Right lobe of liver (tissue), 6 donors: Measurements from ENCODE around the gene MROH2A. TPM values are rescaled to one million over a fixed set of nuclear protein-coding genes. Genes with fewer than 3 reads are reported as not detected.

Source experiments
- ATAC-seq, 4 donors: fragments of 200-7000 bp; cut with Tn5 transposase; one replicate each; pipeline ENCODE4 v1.9.1; 2020; ENCODE audit warnings: mild to moderate bottlenecking in 4 of 4, moderate library complexity in 4 of 4
- DNase-seq, 3 donors: peaks; one replicate each; pipeline ENCODE4 v3.0.0-alpha.2; 2020
- H3K27ac ChIP-seq, 3 donors: fragments of 200-600 bp; one replicate each; pipeline ENCODE4 v1.8.0; 2022
- H3K27me3 ChIP-seq, 2 donors: fragments of 200-600 bp; one replicate each; pipeline ENCODE4 v1.8.0; 2022
- H3K36me3 ChIP-seq, 4 donors: fragments of 200-600 bp; sonication (generic) in 1 of 4; one replicate each; pipeline versions ENCODE4 v1.5.1 to v1.8.0; 2017 to 2022; ENCODE audit warnings: control low read depth in 1 of 4
- H3K4me1 ChIP-seq, 4 donors: fragments of 200-600 bp; sonication (generic) in 1 of 4; one replicate each; pipeline versions ENCODE4 v1.5.1 to v1.8.0; 2017 to 2022; ENCODE audit warnings: control low read depth in 1 of 4
- H3K4me3 ChIP-seq, 3 donors: fragments of 200-600 bp; one replicate each; pipeline ENCODE4 v1.8.0; 2022
- H3K9me3 ChIP-seq, 4 donors: fragments of 200-600 bp; sonication (generic) in 1 of 4; one replicate each; pipeline versions ENCODE4 v1.5.1 to v1.8.0; 2017 to 2022; ENCODE audit warnings: control low read depth in 1 of 4
- POLR2A ChIP-seq: fragments of 450-650 bp; IDR thresholded peaks from one replicate; pipeline ENCODE4 v1.6.1; 2017; ENCODE audit warnings: antibody characterized with exemption, mild to moderate bottlenecking
- WGBS: methylation state at CpG from one replicate; pipeline ENCODE4 v1.1.6; 2018; ENCODE audit warnings: low coverage, low lambda C conversion rate; ENCODE audit not compliant: insufficient coverage; ENCODE audit errors: missing lambda C conversion rate; 5-methylcytosine and 5-hydroxymethylcytosine counted together
- intact Hi-C, 2 donors: fragments of 100-400 bp; cut with DNase I; formaldehyde crosslinking; loops; one replicate each; pipeline versions ENCODE4 v1.11.2 to v1.14.1; 2022
- total RNA-seq, 6 experiments: library from RNA; depleted of rRNA in 2 of 6; stranded (reverse); fragments of >200 nt in 2 of 6; fragmentation: NEBNext Ultra II Directional in 3 of 6; extraction: Animal tissue kit (Norgen Biotek cat#: 25700) in 3 of 6; gene quantifications; one replicate each; pipeline versions ENCODE4 v1.1.0 to v1.2.4, GENCODE V29; 2016 to 2023
- TF ChIP-seq, protein P1 (sequence below), 4 donors: fragments of 200-600 bp in 3 of 4; fragments of 450-650 bp in 1 of 4; IDR thresholded peaks; one replicate each; pipeline versions ENCODE4 v1.5.1 to v1.8.0; 2016 to 2022; ENCODE audit warnings: antibody characterized with exemption in 4 of 4, mild to moderate bottlenecking in 2 of 4
- donor health status: DM: no; HTN: yes; CAD: no.
- donor health status: DM: no; HTN: no; CAD: no.
- donor health status: DM: no; HTN: no; CAD: no.
- donor health status: DM: no; HTN: yes; CAD: no.
- donor health status: DM: no; HTN: yes; CAD: no.

The MROH2A gene
- total RNA-seq, 6 experiments from 2014 or later = 0.49 to 7.6 (median 2.0) TPM

GRCh38 chr2:233855345-233855744 is 77.2 kb downstream of the MROH2A start:
- intact Hi-C loops = no loop called here
- H3K4me3 ChIP-seq = no peak overlapping the region
- H3K27ac ChIP-seq = no peak overlapping the region
- ATAC-seq = no peak
- no peak for DNase-seq
- no peaks in the 10 kb centered on the region for H3K27me3 ChIP-seq
- 86% methylated on average over 5 of the region's 5 CpGs for whole genome bisulfite sequencing
- no peak for TF ChIP-seq POLR2A
- TF ChIP-seq, protein P1, sequence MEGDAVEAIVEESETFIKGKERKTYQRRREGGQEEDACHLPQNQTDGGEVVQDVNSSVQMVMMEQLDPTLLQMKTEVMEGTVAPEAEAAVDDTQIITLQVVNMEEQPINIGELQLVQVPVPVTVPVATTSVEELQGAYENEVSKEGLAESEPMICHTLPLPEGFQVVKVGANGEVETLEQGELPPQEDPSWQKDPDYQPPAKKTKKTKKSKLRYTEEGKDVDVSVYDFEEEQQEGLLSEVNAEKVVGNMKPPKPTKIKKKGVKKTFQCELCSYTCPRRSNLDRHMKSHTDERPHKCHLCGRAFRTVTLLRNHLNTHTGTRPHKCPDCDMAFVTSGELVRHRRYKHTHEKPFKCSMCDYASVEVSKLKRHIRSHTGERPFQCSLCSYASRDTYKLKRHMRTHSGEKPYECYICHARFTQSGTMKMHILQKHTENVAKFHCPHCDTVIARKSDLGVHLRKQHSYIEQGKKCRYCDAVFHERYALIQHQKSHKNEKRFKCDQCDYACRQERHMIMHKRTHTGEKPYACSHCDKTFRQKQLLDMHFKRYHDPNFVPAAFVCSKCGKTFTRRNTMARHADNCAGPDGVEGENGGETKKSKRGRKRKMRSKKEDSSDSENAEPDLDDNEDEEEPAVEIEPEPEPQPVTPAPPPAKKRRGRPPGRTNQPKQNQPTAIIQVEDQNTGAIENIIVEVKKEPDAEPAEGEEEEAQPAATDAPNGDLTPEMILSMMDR (IDR thresholded peaks at IDR 0.05) = no peak
- no peaks in the 10 kb centered on the region for H3K36me3 ChIP-seq
- H3K9me3 ChIP-seq = no peaks in the 10 kb centered on the region
- H3K4me1 ChIP-seq = peaks cover 0 to 4% (median 2%) of the 10 kb centered on the region in 4 donors

- no peaks in the 10 kb centered on the region for H3K27me3 ChIP-seq
- no peaks in the 10 kb centered on the region for H3K9me3 ChIP-seq
- ATAC-seq (no peak), DNase-seq (no peak)
- no peak overlapping the region for H3K27ac ChIP-seq
- WGBS = 93% methylated on average over 5 of the region's 5 CpGs
- no peaks in the 10 kb centered on the region for H3K36me3 ChIP-seq
- TF ChIP-seq, protein P1 (IDR thresholded peaks at IDR 0.05) = no peak
- no peak for TF ChIP-seq POLR2A
- intact Hi-C loops = no loop called here
- H3K4me1 ChIP-seq = peaks cover 0 to 4% (median 2%) of the 10 kb centered on the region in 4 donors
- H3K4me3 ChIP-seq = no peak overlapping the region
These were observed 78.1 kb downstream of the MROH2A start for GRCh38 chr2:233856184-233856583.

DNA sequence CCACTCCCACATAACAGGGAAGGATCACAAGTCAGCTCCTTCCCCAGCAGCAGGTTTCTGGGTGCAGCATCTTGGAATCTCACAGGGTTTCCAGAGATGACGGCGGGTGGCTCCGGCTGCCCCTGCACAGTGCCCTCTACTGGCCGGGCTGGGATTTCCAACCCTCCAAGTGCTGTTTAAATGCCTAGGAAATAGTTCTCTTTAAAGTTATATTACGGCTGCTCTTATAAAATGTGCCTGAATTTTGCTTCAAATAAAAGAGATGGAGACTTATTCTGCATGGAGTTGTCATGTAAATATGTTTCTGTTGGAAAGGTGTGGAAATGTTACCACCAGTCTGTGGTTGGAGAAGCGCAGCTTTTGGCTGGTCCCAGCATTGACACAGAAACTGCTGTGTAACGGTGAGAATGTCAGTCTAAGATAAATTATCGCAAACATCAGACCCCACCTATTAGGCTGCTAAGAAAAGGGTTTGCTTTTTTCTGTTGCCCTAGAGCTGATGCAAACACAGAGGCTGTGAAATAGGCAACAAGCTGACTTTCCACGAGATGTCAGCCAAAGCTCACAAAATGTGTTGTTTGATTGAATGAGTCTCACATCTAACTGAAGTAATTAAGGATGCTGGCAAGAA is 79.5 kb downstream of the MROH2A start:
- peaks cover 0 to 4% (median 2%) of the 10 kb centered on the region in 4 donors for H3K4me1 ChIP-seq
- WGBS = 22% methylated on average over 9 of the region's 9 CpGs
- peak; percentile 54 to 62 (median 58) for ATAC-seq
- no peaks in the 10 kb centered on the region for H3K9me3 ChIP-seq
- no peak overlapping the region for H3K27ac ChIP-seq
- H3K4me3 ChIP-seq = no peak overlapping the region
- H3K27me3 ChIP-seq = no peaks in the 10 kb centered on the region
- peak; percentile 57 to 70 (median 65) for DNase-seq
- no peak for TF ChIP-seq POLR2A
- TF ChIP-seq, protein P1 (IDR thresholded peaks at IDR 0.05) = peak; percentile 63 to 83 (median 74)
- H3K36me3 ChIP-seq = no peaks in the 10 kb centered on the region
- intact Hi-C loops = no loop called here

- Histone ChIP-seq H3K27me3 (no peaks in the 10 kb centered on the region), H3K9me3 (no peaks in the 10 kb centered on the region), H3K4me3 (no peak overlapping the region), H3K27ac (no peak overlapping the region), H3K4me1 (peaks cover 0 to 4% (median 2%) of the 10 kb centered on the region in 4 donors), H3K36me3 (no peaks in the 10 kb centered on the region)
- ATAC-seq = no peak
- no peak for DNase-seq
- intact Hi-C loops = no loop called here
- TF ChIP-seq POLR2A = no peak
- TF ChIP-seq, protein P1 (IDR thresholded peaks at IDR 0.05) = no peak
- WGBS = 84% methylated on average over 4 of the region's 4 CpGs
These were observed 80.2 kb downstream of the MROH2A start for GRCh38 chr2:233858331-233858730.
